B cell (primary cell): ENCODE measurements around the gene ACTMAP. TPM values are rescaled to one million over a fixed set of nuclear protein-coding genes. Genes with fewer than 3 reads are reported as not detected.

Experiments
- ATAC-seq: fragments of 200-7000 bp; cut with Tn5 transposase; one replicate; pipeline ENCODE4 v1.10.0; 2021; ENCODE audit warnings: low read depth, mild to moderate bottlenecking, moderate number of reproducible peaks, moderate library complexity
- CTCF ChIA-PET: fragments of 350-600 bp; sonication (Branson Sonifier 250); formaldehyde crosslinking; loops from one replicate; lab custom pipeline; 2021; ENCODE audit warnings: antibody characterized with exemption, inconsistent platforms; lab: Charles Lee
- POLR2A ChIA-PET: fragments of 350-600 bp; sonication (Branson Sonifier 250); formaldehyde crosslinking; loops from one replicate; lab custom pipeline; 2021; ENCODE audit warnings: antibody characterized with exemption; lab: Charles Lee
- DNase-seq: peaks from one replicate; pipeline ENCODE4 v3.0.0; 2013
- H2AFZ ChIP-seq: 2 replicates; pipeline ENCODE4 v1.6.1; 2012; ENCODE audit warnings: mild to moderate bottlenecking, low read depth, low read length; ENCODE audit not compliant: insufficient read depth, poor library complexity, severe bottlenecking
- H3K27ac ChIP-seq, 2 donors: 1 replicate in 1 of 2; 2 replicates in 1 of 2; pipeline ENCODE4 v1.5.1; 2012 to 2013; ENCODE audit warnings: low read length in 2 of 2, mild to moderate bottlenecking in 2 of 2, moderate library complexity in 1 of 2
- H3K27me3 ChIP-seq, 4 experiments: fragments of 200-600 bp in 1 of 4; sonication (generic) in 1 of 4; replicated peaks in 1 of 4; 1 replicate in 2 of 4; 2 replicates in 2 of 4; pipeline versions ENCODE4 v1.6.1 to v1.7.0; 2013 to 2016; ENCODE audit warnings: low read length in 3 of 4, mild to moderate bottlenecking in 2 of 4, mixed read lengths in 1 of 4, moderate library complexity in 1 of 4; ENCODE audit not compliant: insufficient read depth in 4 of 4, control insufficient read depth in 3 of 4; ENCODE audit errors: control extremely low read depth in 1 of 4
- H3K36me3 ChIP-seq, 2 experiments: replicated peaks in 1 of 2; 1 replicate in 1 of 2; 2 replicates in 1 of 2; pipeline versions ENCODE4 v1.6.1 to v1.7.1; 2013; ENCODE audit warnings: low read length in 1 of 2; ENCODE audit not compliant: insufficient read depth in 2 of 2, control insufficient read depth in 1 of 2; ENCODE audit errors: control extremely low read depth in 1 of 2, extremely low read depth in 1 of 2
- H3K4me1 ChIP-seq, 2 donors: fragments of 200-600 bp in 1 of 2; sonication (generic) in 1 of 2; 1 replicate in 1 of 2; 2 replicates in 1 of 2; pipeline versions ENCODE4 v1.5.1 to v1.6.1; 2013 to 2017; ENCODE audit warnings: low read length in 2 of 2; ENCODE audit not compliant: control insufficient read depth in 2 of 2, insufficient read depth in 2 of 2
- H3K4me2 ChIP-seq: replicated peaks from 2 replicates; pipeline ENCODE3; 2012; ENCODE audit warnings: mild to moderate bottlenecking, low read depth, low read length; ENCODE audit not compliant: poor library complexity, severe bottlenecking
- H3K4me3 ChIP-seq, 5 experiments: fragments of 200-600 bp in 1 of 5; sonication (generic) in 1 of 5; 1 replicate in 3 of 5; 2 replicates in 2 of 5; pipeline versions ENCODE4 v1.5.1 to v1.7.0; 2011 to 2016; ENCODE audit warnings: low read length in 4 of 5, mild to moderate bottlenecking in 4 of 5, low read depth in 2 of 5, control low read depth in 1 of 5, moderate library complexity in 1 of 5; ENCODE audit not compliant: insufficient read depth in 1 of 5; ENCODE audit errors: control extremely low read depth in 1 of 5, extremely low read depth in 1 of 5
- H3K79me2 ChIP-seq: fragments of 200-600 bp; sonication (generic); one replicate; pipeline ENCODE4 v1.6.0; 2016; ENCODE audit warnings: low read length; ENCODE audit not compliant: control insufficient read depth, insufficient read depth
- H3K9ac ChIP-seq: fragments of 200-600 bp; sonication (generic); 2 replicates; pipeline ENCODE4 v1.6.1; 2017; ENCODE audit warnings: mild to moderate bottlenecking, low read length, moderate library complexity
- H3K9me3 ChIP-seq, 3 donors: one replicate each; pipeline versions ENCODE4 v1.6.1 to v1.7.1; 2013; ENCODE audit warnings: low read length in 2 of 3; ENCODE audit not compliant: control insufficient read depth in 2 of 3, insufficient read depth in 1 of 3; ENCODE audit errors: control extremely low read depth in 1 of 3
- H4K20me1 ChIP-seq: 2 replicates; pipeline ENCODE4 v1.6.0; 2012; ENCODE audit warnings: mild to moderate bottlenecking, low read length; ENCODE audit not compliant: insufficient read depth, control insufficient read depth, poor library complexity, severe bottlenecking
- H3K27ac Mint-ChIP-seq: one replicate; pipeline ENCODE4 v1.8.0; 2021; ENCODE audit warnings: mixed read lengths
- H3K27me3 Mint-ChIP-seq: one replicate; pipeline ENCODE4 v1.8.0; 2021; ENCODE audit warnings: mixed read lengths
- H3K4me1 Mint-ChIP-seq: one replicate; pipeline ENCODE4 v1.8.0; 2021; ENCODE audit warnings: mixed read lengths
- H3K4me3 Mint-ChIP-seq: one replicate; pipeline ENCODE4 v1.8.0; 2021; ENCODE audit warnings: mixed read lengths
- H3K9me3 Mint-ChIP-seq: one replicate; pipeline ENCODE4 v1.8.0; 2022; ENCODE audit warnings: mixed read lengths; ENCODE audit not compliant: insufficient read depth
- CTCF ChIP-seq: fragments of 200-600 bp; IDR thresholded peaks from one replicate; pipeline ENCODE4 v1.8.0; 2022; ENCODE audit warnings: antibody characterized with exemption, mild to moderate bottlenecking
- EZH2 ChIP-seq: IDR thresholded peaks from 2 replicates; pipeline ENCODE4 v1.6.1; 2012; ENCODE audit warnings: borderline replicate concordance, low read depth, mild to moderate bottlenecking, moderate library complexity, low read length; ENCODE audit not compliant: insufficient read depth, poor library complexity, severe bottlenecking
- whole genome bisulfite sequencing: methylation state at CpG from one replicate; pipeline ENCODE4 v1.1.5; 2013; ENCODE audit warnings: missing lambda C conversion rate; ENCODE audit not compliant: insufficient coverage; 5-methylcytosine and 5-hydroxymethylcytosine counted together
- intact Hi-C: fragments of 100-400 bp; cut with micrococcal nuclease; formaldehyde crosslinking; loops from one replicate; pipeline ENCODE4 v1.10.0; 2022
- polyA plus RNA-seq: library from polyadenylated mRNA; depleted of rRNA; stranded (reverse); fragments of >200 nt; gene quantifications from 2 replicates; pipeline ENCODE4 v1.2.3, GENCODE V29; 2012
- total RNA-seq, 2 donors: library from RNA; stranded (reverse); fragments of 120-200 nt in 1 of 2; gene quantifications; 1 replicate in 1 of 2; 2 replicates in 1 of 2; pipeline versions ENCODE4 v1.2.3 to v1.2.4, GENCODE V29; 2013 to 2022

ACTMAP gene
- total and polyA plus RNA-seq, 2 donors (not counting 1 experiment from before 2014, with no cell fraction given) = 7.7 to 10.2 TPM

DNA sequence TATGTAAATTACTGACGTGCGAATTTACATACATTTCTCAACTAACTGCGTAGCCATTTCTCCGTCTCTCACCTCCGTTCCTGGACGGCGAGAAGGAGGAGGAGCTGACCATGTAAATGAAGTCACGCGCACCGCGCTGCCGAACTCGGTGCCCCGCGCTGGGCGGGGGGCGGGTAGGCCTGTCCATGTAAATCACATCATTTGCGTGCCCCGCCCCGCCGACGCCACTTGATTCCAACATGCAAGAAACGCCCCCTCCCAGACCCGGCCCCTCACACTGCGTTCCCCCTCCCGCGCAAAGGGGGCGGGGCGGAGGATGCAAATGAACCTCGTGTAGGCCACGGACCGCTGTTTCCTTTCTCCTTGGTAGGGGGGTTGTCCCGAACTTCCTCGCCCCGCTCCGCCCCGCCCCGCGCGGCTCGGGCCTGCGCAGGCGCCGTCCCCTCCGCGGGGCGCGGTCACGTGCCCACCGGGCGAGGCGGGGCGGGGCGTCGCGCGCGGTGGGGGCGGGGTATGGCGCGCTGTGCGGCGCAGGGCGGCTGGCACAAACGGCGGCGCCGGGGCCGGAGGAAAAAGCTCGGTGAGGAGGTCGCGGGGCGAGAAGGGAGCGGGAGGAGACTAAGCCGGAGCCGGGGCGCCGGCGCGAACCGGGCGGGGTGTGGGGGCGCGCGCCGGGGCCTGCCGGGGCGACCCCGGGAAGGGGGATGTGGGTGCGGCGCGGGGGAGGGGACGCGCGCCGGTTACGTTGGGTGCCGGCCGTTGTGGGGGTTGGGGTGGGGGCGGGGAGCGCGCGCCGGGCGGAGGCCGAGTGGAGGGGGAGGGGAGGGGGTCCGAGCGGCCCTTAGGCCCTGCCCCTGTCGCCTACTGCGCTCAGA, 48.6 kb upstream of the ACTMAP start, which contains the start of gene EGLN2:
Gene EGLN2, plus strand, starts transcription at position 509 of the 875 bp plus-strand sequence. CDS start 1,382 bp downstream, outside the sequence.
- ATAC-seq (peak; percentile 83), DNase-seq (peak; percentile 100)
- CTCF ChIA-PET = interaction anchor here (0.6 to 4.9 kb wide), 12 partner anchors 9 to 164 kb away, joined by 3 to 48 read pairs (median 6); partner anchors contain the start of genes ACTMAP, COQ8B, ITPKC and RAB4B
- peak within 1 kb of the TSS; percentile 84 to 95 (median 84) for H3K4me3 ChIP-seq
- H3K4me2 ChIP-seq = peak within 1 kb of the TSS; percentile 93
- H4K20me1 ChIP-seq = peaks cover 40% of the 10 kb centered on the region
- H3K27ac ChIP-seq = peak within 1 kb of the TSS; percentile 86 to 90
- POLR2A ChIA-PET = interaction anchor here (0.5 to 3.1 kb wide), 15 partner anchors 8 to 1967 kb away, joined by 3 to 68 read pairs (median 4); partner anchors contain the start of genes ACTMAP, B9D2, COQ8B and ECH1
- peaks cover 55% of the 10 kb centered on the region for H3K79me2 ChIP-seq
- H3K9me3 ChIP-seq = no peaks in the 10 kb centered on the region
- peak within 1 kb of the TSS; percentile 76 for H2AFZ ChIP-seq
- no peaks in the 10 kb centered on the region for H3K27me3 ChIP-seq
- no peaks in the 10 kb centered on the region for H3K9me3 Mint-ChIP-seq
- H3K27ac Mint-ChIP-seq = peak within 1 kb of the TSS; percentile 98
- TF ChIP-seq CTCF = no peak
- no peak for TF ChIP-seq EZH2
- H3K4me1 ChIP-seq = peaks cover 54 to 55% of the 10 kb centered on the region in 2 donors
- peaks cover 0 to 37% of the 10 kb centered on the region in 2 experiments for H3K36me3 ChIP-seq
- no peaks in the 10 kb centered on the region for H3K27me3 Mint-ChIP-seq
- peak within 1 kb of the TSS; percentile 92 for H3K4me3 Mint-ChIP-seq
- H3K4me1 Mint-ChIP-seq = peaks cover 58% of the 10 kb centered on the region
- peak within 1 kb of the TSS; percentile 88 for H3K9ac ChIP-seq
- intact Hi-C loops = loop anchor here (1.0 to 5.0 kb wide), 8 partner anchors 8 to 514 kb away; partner anchors contain the start of genes ACTMAP, AKT2, COQ8B and RAB4B
- WGBS = under 1% methylated on average over 82 of the region's 110 CpGs
